Activated naive CD4-positive, alpha-beta T cell treated with anti-CD3 and anti-CD28 coated beads, Interleukin-2, amount 50 U/mL, for 72 hours (primary cell): ENCODE measurements around the gene XPR1. TPM values are rescaled to one million over a fixed set of nuclear protein-coding genes. Genes with fewer than 3 reads are reported as not detected.

Source experiments
- ATAC-seq, 2 donors: fragments of 150-1000 bp; cut with Tn5 transposase; 2 replicates each; pipeline ENCODE4 v1.10.0; 2021; ENCODE audit warnings: mild to moderate bottlenecking in 2 of 2, moderate library complexity in 2 of 2
- DNase-seq, 2 donors: peaks; one replicate each; pipeline ENCODE4 v3.0.0; 2021 to 2022; ENCODE audit warnings: low spot score in 2 of 2
- H3K27ac Mint-ChIP-seq, 2 donors: one replicate each; pipeline ENCODE4 v1.8.0; 2022; ENCODE audit warnings: mild to moderate bottlenecking in 2 of 2, mixed read lengths in 2 of 2
- H3K36me3 Mint-ChIP-seq, 2 donors: one replicate each; pipeline ENCODE4 v1.8.0; 2022; ENCODE audit warnings: mixed read lengths in 2 of 2
- H3K9me3 Mint-ChIP-seq, 2 donors: one replicate each; pipeline ENCODE4 v1.8.0; 2022; ENCODE audit warnings: mixed read lengths in 2 of 2
- total RNA-seq, 2 donors: library from RNA; stranded (reverse); gene quantifications; one replicate each; pipeline ENCODE4 v1.2.3, GENCODE V29; 2022

XPR1 gene
- total RNA-seq, 2 donors from 2014 or later = 15.2 to 18.6 TPM

DNA sequence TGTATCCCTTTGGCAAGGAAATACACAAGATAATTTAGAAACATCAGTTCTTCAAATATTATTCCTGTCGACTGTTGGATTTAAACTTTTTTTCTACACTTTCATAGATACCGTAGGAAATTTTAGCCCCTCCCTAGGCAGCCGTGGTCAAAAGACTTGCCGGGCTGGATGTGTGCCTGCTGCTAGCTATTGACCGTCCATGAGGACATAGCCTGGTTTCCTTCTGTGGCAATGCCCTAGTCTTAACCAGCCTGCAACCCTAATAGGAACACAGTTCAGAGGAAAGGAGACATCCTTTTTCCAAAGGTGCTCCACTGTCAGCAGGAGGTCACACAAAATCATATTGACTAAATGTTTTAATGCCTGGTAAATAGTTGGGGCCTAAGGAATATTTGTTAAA, 260.4 kb downstream of the XPR1 start:
- no peak overlapping the region for H3K27ac Mint-ChIP-seq
- ATAC-seq = no peak
- H3K9me3 Mint-ChIP-seq = peaks cover 5 to 8% of the 10 kb centered on the region in 2 donors
- no peak for DNase-seq
- peaks cover 0 to 6% of the 10 kb centered on the region in 2 donors for H3K36me3 Mint-ChIP-seq

DNA sequence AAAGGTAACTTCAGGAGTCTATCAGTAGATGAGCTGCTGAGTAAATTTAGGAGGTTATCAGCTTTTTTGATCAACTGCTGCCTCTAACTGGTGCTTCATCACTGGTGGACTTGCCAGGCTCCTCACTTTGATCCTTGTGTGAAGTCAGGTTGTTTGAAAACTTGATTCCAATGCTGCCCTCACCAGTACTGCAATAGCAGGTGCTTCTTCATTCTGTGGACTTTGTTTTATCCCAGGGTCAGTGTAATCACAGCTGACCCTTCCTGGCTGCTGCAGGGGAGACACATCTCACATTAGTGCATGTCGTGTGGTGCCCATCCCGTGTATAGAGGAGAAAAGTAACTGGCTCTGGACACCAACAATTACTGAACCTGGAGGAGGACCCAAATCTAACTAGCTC, 260.9 kb downstream of the XPR1 start:
- H3K36me3 Mint-ChIP-seq = peaks cover 0 to 6% of the 10 kb centered on the region in 2 donors
- no peak for DNase-seq
- no peak overlapping the region for H3K27ac Mint-ChIP-seq
- no peak for ATAC-seq
- H3K9me3 Mint-ChIP-seq = peaks cover 5 to 8% of the 10 kb centered on the region in 2 donors

DNA sequence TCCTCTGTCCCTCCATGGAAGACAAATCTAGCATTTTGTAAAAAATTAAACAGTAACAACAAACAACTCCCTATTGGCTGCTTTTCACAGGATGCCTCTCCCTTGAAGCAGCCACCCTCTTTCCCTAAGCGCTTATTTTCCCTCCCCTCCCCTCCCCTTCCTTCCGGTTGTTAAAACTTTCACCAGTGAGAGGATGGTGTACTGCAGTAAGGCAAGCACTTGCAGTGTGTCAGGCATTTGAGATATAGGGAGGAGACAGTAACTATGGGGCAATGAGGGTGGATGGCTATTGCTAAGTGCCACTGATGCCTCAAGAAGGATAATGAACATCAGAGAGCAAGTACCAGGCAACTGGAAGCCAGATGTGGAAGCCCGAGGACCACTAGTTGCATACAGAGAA, 261.8 kb downstream of the XPR1 start:
- DNase-seq = no peak
- ATAC-seq = no peak
- H3K36me3 Mint-ChIP-seq = peaks cover 0 to 6% of the 10 kb centered on the region in 2 donors
- peaks cover 5 to 8% of the 10 kb centered on the region in 2 donors for H3K9me3 Mint-ChIP-seq
- H3K27ac Mint-ChIP-seq = no peak overlapping the region

DNA sequence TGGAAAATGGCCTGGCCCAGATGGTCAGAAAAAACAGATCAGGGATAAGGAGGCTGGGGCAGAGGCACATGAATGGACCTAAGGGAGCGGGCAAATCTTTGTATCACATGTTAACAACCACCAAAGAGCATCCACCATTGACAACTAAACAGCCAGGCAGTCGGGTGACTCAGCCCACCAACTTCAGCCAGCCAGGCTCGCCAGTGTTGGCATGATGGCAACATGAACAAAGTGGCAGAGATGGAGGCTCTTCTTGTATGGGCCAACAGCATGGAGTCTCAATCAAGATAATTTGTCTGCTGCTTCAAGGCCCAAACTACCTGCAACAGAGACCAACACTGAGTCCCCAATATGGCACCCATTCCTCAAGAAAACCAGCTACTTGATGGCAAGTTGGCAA, 264.3 kb downstream of the XPR1 start:
- peaks cover 5 to 8% of the 10 kb centered on the region in 2 donors for H3K9me3 Mint-ChIP-seq
- no peak for DNase-seq
- no peak overlapping the region for H3K27ac Mint-ChIP-seq
- no peak for ATAC-seq
- H3K36me3 Mint-ChIP-seq = peaks cover 0 to 6% of the 10 kb centered on the region in 2 donors

- H3K27ac Mint-ChIP-seq = no peak overlapping the region
These were observed 266.8 kb downstream of the XPR1 start for GRCh38 chr1:180898441-180899219.

DNA sequence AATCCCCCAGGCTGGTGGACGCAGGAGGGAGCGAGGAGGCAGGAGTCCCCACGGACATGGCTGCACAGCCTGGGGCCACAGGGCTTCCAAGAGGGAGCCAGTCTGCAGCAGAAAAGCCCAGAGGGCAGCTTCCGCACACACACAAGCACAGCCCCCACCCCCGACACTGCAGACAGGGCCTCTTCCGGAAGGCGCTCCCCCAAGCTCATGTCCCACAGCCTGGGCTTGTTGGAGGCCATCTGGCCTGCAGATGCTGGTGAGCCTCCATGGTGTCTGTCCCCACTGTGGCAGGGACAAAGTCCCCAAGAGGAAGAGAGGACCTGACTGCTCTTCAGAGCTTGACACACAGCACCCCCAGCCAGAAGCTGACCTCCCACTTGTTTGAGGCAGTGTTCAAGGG, 267.4 kb downstream of the XPR1 start:
- H3K9me3 Mint-ChIP-seq = peaks cover 7 to 8% of the 10 kb centered on the region in 2 donors
- ATAC-seq = no peak

More at GRCh38 chr1:180898441-180899219, 266.8 kb downstream of the XPR1 start:
- DNase-seq (no peak), ATAC-seq (no peak)
- peaks cover 5 to 8% of the 10 kb centered on the region in 2 donors for H3K9me3 Mint-ChIP-seq
- H3K36me3 Mint-ChIP-seq = peaks cover 0 to 6% of the 10 kb centered on the region in 2 donors

GRCh38 chr1:180901076-180901990, 269.5 kb downstream of the XPR1 start:
- Mint-ChIP-seq H3K9me3 (peaks cover 3 to 7% of the 10 kb centered on the region in 2 donors), H3K27ac (peak overlapping the region in 1 of 2 donors; percentile 33), H3K36me3 (no peaks in the 10 kb centered on the region)
- no peak for ATAC-seq
- no peak for DNase-seq

More for the DNA sequence above, 267.4 kb downstream of the XPR1 start:
- peaks cover 0 to 6% of the 10 kb centered on the region in 2 donors for H3K36me3 Mint-ChIP-seq
- DNase-seq = no peak
- H3K27ac Mint-ChIP-seq = no peak overlapping the region

DNA sequence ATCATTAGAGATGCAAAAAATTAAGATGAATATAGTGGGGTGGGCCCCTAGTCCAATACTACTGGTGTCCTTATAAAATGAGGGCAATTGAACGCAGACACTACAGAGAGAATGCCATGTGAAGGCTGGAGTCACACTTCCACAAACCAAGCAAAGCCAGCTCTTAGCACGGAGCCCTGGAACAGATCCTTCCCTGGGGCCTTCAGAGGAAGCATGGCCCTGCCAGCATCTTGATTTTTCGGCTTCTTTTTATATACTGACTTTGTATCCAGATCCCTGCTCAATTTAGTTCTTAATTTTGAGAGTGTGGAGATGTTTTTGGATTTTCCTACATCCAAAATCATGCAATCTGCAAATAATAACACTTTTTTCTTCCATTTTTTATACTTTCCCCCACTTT, 270.7 kb downstream of the XPR1 start:
- Mint-ChIP-seq H3K36me3 (no peaks in the 10 kb centered on the region), H3K9me3 (peaks cover 0 to 7% of the 10 kb centered on the region in 2 donors)

GRCh38 chr1:180905927-180906326, 274.1 kb downstream of the XPR1 start:
- Mint-ChIP-seq H3K36me3 (no peaks in the 10 kb centered on the region), H3K9me3 (peaks cover 0 to 7% of the 10 kb centered on the region in 2 donors), H3K27ac (no peak overlapping the region)
- ATAC-seq = no peak
- DNase-seq = no peak

More for the DNA sequence above, 270.7 kb downstream of the XPR1 start:
- no peak for DNase-seq
- no peak for ATAC-seq
- no peak overlapping the region for H3K27ac Mint-ChIP-seq

DNA sequence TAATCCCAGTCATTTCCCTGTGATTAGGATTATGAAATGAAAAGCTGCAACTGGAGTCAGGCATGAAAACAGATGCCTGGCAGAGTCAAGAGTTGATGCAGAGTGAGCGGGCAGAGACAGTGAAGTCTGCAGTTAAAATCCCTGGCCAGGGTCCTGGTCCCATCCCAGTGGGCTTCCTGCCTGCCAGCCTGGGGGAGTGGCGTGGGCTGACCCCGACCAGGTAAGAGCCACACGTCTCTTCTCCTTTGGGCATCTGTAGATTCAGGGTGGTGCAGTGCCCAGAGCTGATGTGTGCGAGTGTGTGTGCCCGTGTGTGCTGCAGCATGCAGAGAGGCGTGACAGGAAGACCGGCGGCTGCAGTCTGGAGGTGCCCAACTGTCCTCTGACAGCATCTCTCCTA, 274.7 kb downstream of the XPR1 start:
- Mint-ChIP-seq H3K36me3 (no peaks in the 10 kb centered on the region), H3K9me3 (peaks cover 0 to 7% of the 10 kb centered on the region in 2 donors), H3K27ac (no peak overlapping the region)
- DNase-seq = no peak
- no peak for ATAC-seq

DNA sequence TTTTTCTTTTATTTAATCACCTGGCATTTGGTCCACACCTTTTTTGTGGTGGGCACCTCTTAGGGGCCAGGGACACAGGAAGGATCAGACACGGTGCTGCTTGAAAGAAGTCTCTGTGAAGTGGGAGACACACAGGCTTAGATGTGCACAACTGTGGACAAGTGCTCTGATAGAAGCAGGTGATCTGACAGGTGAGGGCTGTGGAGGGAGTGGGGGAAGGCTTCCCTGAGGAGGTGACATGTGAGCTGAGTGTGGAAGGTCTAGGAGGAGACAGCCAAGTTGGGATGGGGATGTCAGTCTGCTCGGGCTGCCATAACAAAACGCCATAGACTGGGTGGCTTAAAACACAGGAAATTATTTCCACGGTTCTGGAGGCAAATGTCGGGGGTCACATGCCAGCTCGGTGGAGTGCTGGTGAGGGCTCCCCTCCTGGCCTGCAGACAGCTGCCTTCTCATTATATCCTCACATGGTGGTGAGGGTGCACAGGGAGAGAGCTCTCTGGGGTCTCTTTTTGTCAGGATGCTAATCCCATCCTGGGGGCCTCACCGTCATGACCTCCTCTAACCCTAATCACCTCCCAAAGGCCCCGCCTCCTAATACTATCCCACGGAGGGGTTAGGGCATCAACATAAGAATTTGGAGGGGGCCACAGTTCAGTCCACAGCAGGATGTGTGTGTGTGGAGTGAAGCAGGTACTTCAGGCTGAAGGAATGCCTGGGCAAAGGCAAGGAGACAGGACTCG, 275.7 kb downstream of the XPR1 start:
- no peaks in the 10 kb centered on the region for H3K36me3 Mint-ChIP-seq
- ATAC-seq (no peak), DNase-seq (no peak)
- no peak overlapping the region for H3K27ac Mint-ChIP-seq
- H3K9me3 Mint-ChIP-seq = peaks cover 0 to 7% of the 10 kb centered on the region in 2 donors

- no peak for ATAC-seq
- Mint-ChIP-seq H3K36me3 (no peaks in the 10 kb centered on the region), H3K27ac (no peak overlapping the region), H3K9me3 (peaks cover 0 to 7% of the 10 kb centered on the region in 2 donors)
- no peak for DNase-seq
These were observed 276.4 kb downstream of the XPR1 start for GRCh38 chr1:180908074-180908765.

DNA sequence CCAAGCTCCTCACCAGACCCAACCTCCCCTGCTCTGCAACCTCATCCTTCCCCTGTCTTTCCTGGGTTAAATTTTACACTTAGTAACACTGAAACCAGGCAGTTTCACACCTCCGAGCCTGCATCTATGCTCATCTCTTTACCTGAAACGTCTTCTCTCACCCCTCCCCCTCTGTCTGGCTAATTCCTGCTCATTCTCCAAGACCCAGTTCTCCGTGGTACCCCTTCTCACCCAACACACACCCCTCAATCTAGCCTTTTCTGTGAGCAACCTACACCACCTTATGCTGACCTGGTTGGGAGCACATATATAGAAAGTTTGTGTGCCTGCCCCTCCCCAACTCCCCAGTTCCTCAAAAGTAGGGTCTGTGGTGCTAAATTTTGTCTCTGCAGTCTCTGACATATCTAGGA, 277.2 kb downstream of the XPR1 start:
- no peak overlapping the region for H3K27ac Mint-ChIP-seq
- peaks cover 0 to 6% of the 10 kb centered on the region in 2 donors for H3K36me3 Mint-ChIP-seq
- DNase-seq (no peak), ATAC-seq (peak in 1 of 2 donors; percentile 54)
- peaks cover 0 to 7% of the 10 kb centered on the region in 2 donors for H3K9me3 Mint-ChIP-seq

DNA sequence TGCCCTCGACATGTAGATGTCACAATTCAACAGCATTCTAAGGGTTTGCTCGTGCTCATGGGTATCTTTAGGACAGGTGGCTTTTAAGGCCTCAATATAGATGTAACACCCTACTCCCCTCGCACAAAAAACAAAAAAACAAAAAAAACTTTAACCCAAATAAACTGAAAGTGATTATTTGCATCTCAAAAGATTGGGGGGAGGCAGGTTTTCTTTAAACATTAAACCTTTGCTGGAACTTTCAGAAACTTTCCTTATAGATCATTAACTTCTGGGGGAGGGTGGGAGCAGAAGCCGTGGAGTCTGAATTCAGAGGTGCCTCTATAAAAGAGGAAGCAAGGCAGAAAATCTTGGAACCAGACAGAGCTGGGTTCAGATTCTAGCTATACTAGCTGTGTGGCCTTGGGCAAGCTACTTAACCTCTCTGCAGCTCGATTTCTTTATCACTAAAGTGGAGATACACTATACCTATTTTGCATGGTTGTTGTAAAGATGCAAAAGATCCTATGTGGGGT, 277.7 kb downstream of the XPR1 start:
- H3K27ac Mint-ChIP-seq = no peak overlapping the region
- peaks cover 0 to 6% of the 10 kb centered on the region in 2 donors for H3K36me3 Mint-ChIP-seq
- H3K9me3 Mint-ChIP-seq = peaks cover 0 to 2% of the 10 kb centered on the region in 2 donors
- no peak for ATAC-seq
- DNase-seq = no peak

DNA sequence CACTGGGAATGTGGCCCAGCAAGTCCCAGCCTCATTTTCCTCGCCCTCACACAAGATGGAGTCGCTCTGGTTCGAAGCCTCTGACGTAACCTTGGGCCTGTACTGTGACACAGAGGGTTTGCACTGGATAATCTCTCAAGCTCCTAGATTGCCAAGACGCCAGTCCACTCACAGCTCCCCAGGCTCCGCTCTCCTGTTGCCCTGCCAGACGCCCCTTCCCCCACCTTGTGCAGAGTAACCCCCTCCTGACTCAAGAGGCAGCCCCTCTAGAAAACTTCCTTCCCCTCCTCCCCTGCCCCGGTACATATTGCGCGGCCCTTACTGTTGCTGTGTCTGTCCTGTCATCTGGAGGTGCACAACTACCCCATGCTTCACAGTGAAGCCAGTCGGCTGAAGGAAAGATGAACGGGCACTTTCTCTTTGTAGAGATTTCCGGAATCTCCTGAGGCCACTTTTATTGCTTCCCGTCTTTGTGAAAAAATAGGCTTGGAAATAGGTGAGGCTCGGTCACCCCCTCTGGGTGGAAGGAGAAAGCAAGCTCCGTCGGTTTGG, 279.9 kb downstream of the XPR1 start:
- Mint-ChIP-seq H3K36me3 (peaks cover 0 to 6% of the 10 kb centered on the region in 2 donors), H3K27ac (no peak overlapping the region), H3K9me3 (no peaks in the 10 kb centered on the region)
- DNase-seq (peak in 1 of 2 donors; percentile 33), ATAC-seq (no peak)
